Astrocyte (in vitro differentiated cells and primary cell): ENCODE measurements around the gene ANAPC13.

ENCODE experiments used
- CTCF ChIP-seq: IDR thresholded peaks from 2 replicates; pipeline ENCODE4 v1.5.1; 2011; ENCODE audit warnings: low read depth, mild to moderate bottlenecking, inconsistent platforms, low read length, moderate library complexity; ENCODE audit not compliant: insufficient read depth
- EZH2 ChIP-seq: IDR thresholded peaks from 2 replicates; pipeline ENCODE4 v1.6.1; 2012; ENCODE audit warnings: mild to moderate bottlenecking, low read length, inconsistent platforms; ENCODE audit not compliant: insufficient read depth

DNA sequence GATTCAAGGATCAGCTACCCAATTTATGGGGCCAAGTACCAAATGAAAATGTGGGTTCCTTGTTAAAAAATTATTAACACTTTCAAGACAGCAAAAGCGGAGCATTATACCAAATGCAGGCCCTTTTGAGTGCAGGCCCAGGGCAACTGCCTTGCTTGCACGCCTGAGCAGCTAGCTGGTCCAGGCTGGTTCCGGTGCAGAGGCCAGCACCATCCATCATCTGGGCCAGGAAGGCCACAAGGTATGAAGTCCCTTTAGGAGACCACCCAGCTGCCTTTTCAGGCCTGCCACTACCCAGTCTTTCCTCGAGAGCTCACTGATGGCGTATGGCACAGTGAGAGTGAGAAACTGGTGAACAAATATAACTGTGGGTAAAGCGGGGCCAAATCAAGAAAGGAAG is 13.0 kb downstream of the ANAPC13 start:
- TF ChIP-seq CTCF (no peak), EZH2 (no peak)
